H9 (cell line): Measurements from ENCODE around the gene PPIF. TPM values are rescaled to one million over a fixed set of nuclear protein-coding genes. Genes with fewer than 3 reads are reported as not detected.

Experiments
- DNase-seq: peaks from one replicate; pipeline ENCODE4 v3.0.0-alpha.2; 2017
- H2AFZ ChIP-seq: one replicate; pipeline ENCODE4 v1.6.1; 2013; ENCODE audit warnings: mild to moderate bottlenecking, low read length, control low read depth, moderate library complexity
- H2AK5ac ChIP-seq: 2 replicates; pipeline ENCODE4 v1.6.1; 2013; ENCODE audit warnings: low read length, control low read depth, mixed read lengths; ENCODE audit not compliant: insufficient read length
- H2BK120ac ChIP-seq: one replicate; pipeline ENCODE4 v1.6.1; 2013; ENCODE audit warnings: low read depth, mild to moderate bottlenecking, low read length, control low read depth, inconsistent platforms; ENCODE audit not compliant: poor library complexity, severe bottlenecking
- H2BK12ac ChIP-seq: 2 replicates; pipeline ENCODE4 v1.6.1; 2013; ENCODE audit warnings: low read length, control low read depth, mixed read lengths, low read depth; ENCODE audit not compliant: insufficient read length
- H2BK15ac ChIP-seq: 2 replicates; pipeline ENCODE4 v1.6.1; 2013; ENCODE audit warnings: low read depth, low read length, control low read depth
- H2BK20ac ChIP-seq: one replicate; pipeline ENCODE4 v1.6.1; 2013; ENCODE audit warnings: low read depth, mild to moderate bottlenecking, low read length, control low read depth, inconsistent platforms; ENCODE audit not compliant: poor library complexity, severe bottlenecking
- H2BK5ac ChIP-seq: 2 replicates; pipeline ENCODE4 v1.6.1; 2013; ENCODE audit warnings: low read length, control low read depth, mixed read lengths; ENCODE audit not compliant: insufficient read length
- H3K14ac ChIP-seq: 2 replicates; pipeline ENCODE4 v1.6.1; 2013; ENCODE audit warnings: low read length, control low read depth; ENCODE audit not compliant: insufficient read depth
- H3K18ac ChIP-seq: 2 replicates; pipeline ENCODE4 v1.6.1; 2013; ENCODE audit warnings: low read depth, mild to moderate bottlenecking, mixed read lengths, low read length, control low read depth; ENCODE audit not compliant: insufficient read length
- H3K23ac ChIP-seq: 2 replicates; pipeline ENCODE4 v1.6.1; 2013; ENCODE audit warnings: low read length, control low read depth, mixed read lengths, low read depth; ENCODE audit not compliant: insufficient read length
- H3K23me2 ChIP-seq: 2 replicates; pipeline ENCODE4 v1.6.1; 2013; ENCODE audit warnings: low read depth, mild to moderate bottlenecking, mixed read lengths, low read length, control low read depth; ENCODE audit not compliant: insufficient read length, poor library complexity, severe bottlenecking
- H3K27ac ChIP-seq: 2 replicates; pipeline ENCODE4 v1.5.1; 2013; ENCODE audit warnings: low read length, control low read depth, mixed read lengths, low read depth; ENCODE audit not compliant: insufficient read length
- H3K27me3 ChIP-seq: 2 replicates; pipeline ENCODE4 v1.6.1; 2013; ENCODE audit warnings: low read length, control low read depth, inconsistent platforms; ENCODE audit not compliant: insufficient read depth
- H3K4ac ChIP-seq: 2 replicates; pipeline ENCODE4 v1.6.1; 2013; ENCODE audit warnings: low read depth, mild to moderate bottlenecking, control low read depth, inconsistent platforms, low read length, moderate library complexity
- H3K4me1 ChIP-seq: 2 replicates; pipeline ENCODE4 v1.6.1; 2013; ENCODE audit warnings: low read length, control low read depth, inconsistent platforms; ENCODE audit not compliant: insufficient read depth
- H3K4me2 ChIP-seq: 2 replicates; pipeline ENCODE4 v1.6.1; 2013; ENCODE audit warnings: low read length, control low read depth, mixed read lengths; ENCODE audit not compliant: insufficient read length, insufficient read depth
- H3K56ac ChIP-seq: 2 replicates; pipeline ENCODE4 v1.6.1; 2013; ENCODE audit warnings: low read depth, mild to moderate bottlenecking, mixed read lengths, low read length, control low read depth; ENCODE audit not compliant: insufficient read length
- H3K79me1 ChIP-seq: 2 replicates; pipeline ENCODE4 v1.6.1; 2013; ENCODE audit warnings: low read depth, mild to moderate bottlenecking, moderate library complexity, low read length, control low read depth, inconsistent platforms; ENCODE audit not compliant: insufficient read depth, poor library complexity, severe bottlenecking
- H3K79me2 ChIP-seq: 2 replicates; pipeline ENCODE4 v1.6.1; 2013; ENCODE audit warnings: low read length, control low read depth, inconsistent platforms; ENCODE audit not compliant: insufficient read depth
- H3K9ac ChIP-seq: 2 replicates; pipeline ENCODE4 v1.6.1; 2013; ENCODE audit warnings: low read length, control low read depth, mixed read lengths; ENCODE audit not compliant: insufficient read length; ENCODE audit errors: extremely low read depth
- H3K9me3 ChIP-seq: one replicate; pipeline ENCODE4 v1.6.1; 2013; ENCODE audit warnings: low read depth, low read length, inconsistent platforms; ENCODE audit not compliant: control insufficient read depth
- H3T11ph ChIP-seq: one replicate; pipeline ENCODE4 v1.6.1; 2013; ENCODE audit warnings: mild to moderate bottlenecking, low read length, control low read depth, inconsistent platforms
- H4K20me1 ChIP-seq: one replicate; pipeline ENCODE4 v1.6.1; 2013; ENCODE audit not compliant: control insufficient read depth, insufficient read length, insufficient read depth
- H4K5ac ChIP-seq: 2 replicates; pipeline ENCODE4 v1.6.1; 2013; ENCODE audit warnings: low read depth, mild to moderate bottlenecking, mixed read lengths, low read length, control low read depth; ENCODE audit not compliant: insufficient read length
- H4K8ac ChIP-seq: replicated peaks from 2 replicates; pipeline ENCODE4 v1.6.1; 2013; ENCODE audit warnings: low read length, control low read depth, mixed read lengths, low read depth; ENCODE audit not compliant: insufficient read length
- H4K91ac ChIP-seq: 2 replicates; pipeline ENCODE4 v1.6.1; 2013; ENCODE audit warnings: low read depth, mild to moderate bottlenecking, moderate library complexity, mixed read lengths, low read length, control low read depth; ENCODE audit not compliant: insufficient read length
- H3K27ac Mint-ChIP-seq, 3 experiments: 2 replicates in 2 of 3; 3 replicates in 1 of 3; pipeline ENCODE4 v1.8.0; 2020 to 2021; ENCODE audit warnings: mixed read lengths in 3 of 3, mild to moderate bottlenecking in 1 of 3, moderate library complexity in 1 of 3
- H3K27me3 Mint-ChIP-seq: 2 replicates; pipeline ENCODE4 v1.8.0; 2021; ENCODE audit warnings: low read depth, mild to moderate bottlenecking, moderate library complexity, mixed read lengths
- H3K36me3 Mint-ChIP-seq, 3 experiments: 2 replicates in 2 of 3; 3 replicates in 1 of 3; pipeline ENCODE4 v1.8.0; 2020 to 2021; ENCODE audit warnings: low read depth in 3 of 3, mixed read lengths in 3 of 3; ENCODE audit not compliant: insufficient read depth in 1 of 3
- H3K4me1 Mint-ChIP-seq, 2 experiments: 2 replicates each; pipeline ENCODE4 v1.8.0; 2020; ENCODE audit warnings: mixed read lengths in 2 of 2
- H3K4me3 Mint-ChIP-seq, 2 experiments: 2 replicates in 1 of 2; 3 replicates in 1 of 2; pipeline ENCODE4 v1.8.0; 2020 to 2021; ENCODE audit warnings: mild to moderate bottlenecking in 2 of 2, mixed read lengths in 2 of 2, moderate library complexity in 1 of 2
- H3K9me3 Mint-ChIP-seq, 2 experiments: 2 replicates in 1 of 2; 3 replicates in 1 of 2; pipeline ENCODE4 v1.8.0; 2020; ENCODE audit warnings: mild to moderate bottlenecking in 2 of 2, mixed read lengths in 2 of 2, moderate library complexity in 1 of 2
- WGBS: extraction: QIAGEN DNeasy Blood & Tissue Kit; methylation state at CpG from one replicate; pipeline ENCODE4 v1.1.7; 2013; ENCODE audit warnings: missing lambda C conversion rate, low lambda C conversion rate, mixed read lengths; ENCODE audit not compliant: insufficient read length; ENCODE audit errors: extremely low coverage; 5-methylcytosine and 5-hydroxymethylcytosine counted together
- total RNA-seq: library from RNA; stranded (reverse); gene quantifications from 2 replicates; pipeline ENCODE4 v1.2.1, GENCODE V29; 2021
- TF ChIP-seq, protein P1 (sequence below): fragments of 200-600 bp; sonication (generic); conservative IDR thresholded peaks from 3 replicates; pipeline ENCODE4 v1.8.0; 2021; ENCODE audit warnings: antibody characterized with exemption, mild to moderate bottlenecking

PPIF gene
- total RNA-seq, 1 experiment from 2014 or later, result 79.7 TPM

- no peaks in the 10 kb centered on the region for H4K20me1 ChIP-seq
- H4K91ac ChIP-seq, result no peak overlapping the region
- H3K9ac ChIP-seq, result no peak overlapping the region
- no peaks in the 10 kb centered on the region for H3K79me1 ChIP-seq
- no peaks in the 10 kb centered on the region for H3K9me3 ChIP-seq
- H2BK15ac ChIP-seq, result no peak overlapping the region
- Mint-ChIP-seq H3K4me3 (no peak overlapping the region), H3K27ac (peak overlapping the region in 1 of 3 experiments; percentile 69; a peak in 2 of 7 replicates), H3K36me3 (peaks cover 38 to 86% (median 63%) of the 10 kb centered on the region in 3 experiments), H3K9me3 (no peaks in the 10 kb centered on the region), H3K27me3 (no peaks in the 10 kb centered on the region), H3K4me1 (no peaks in the 10 kb centered on the region)
- TF ChIP-seq, protein P1, sequence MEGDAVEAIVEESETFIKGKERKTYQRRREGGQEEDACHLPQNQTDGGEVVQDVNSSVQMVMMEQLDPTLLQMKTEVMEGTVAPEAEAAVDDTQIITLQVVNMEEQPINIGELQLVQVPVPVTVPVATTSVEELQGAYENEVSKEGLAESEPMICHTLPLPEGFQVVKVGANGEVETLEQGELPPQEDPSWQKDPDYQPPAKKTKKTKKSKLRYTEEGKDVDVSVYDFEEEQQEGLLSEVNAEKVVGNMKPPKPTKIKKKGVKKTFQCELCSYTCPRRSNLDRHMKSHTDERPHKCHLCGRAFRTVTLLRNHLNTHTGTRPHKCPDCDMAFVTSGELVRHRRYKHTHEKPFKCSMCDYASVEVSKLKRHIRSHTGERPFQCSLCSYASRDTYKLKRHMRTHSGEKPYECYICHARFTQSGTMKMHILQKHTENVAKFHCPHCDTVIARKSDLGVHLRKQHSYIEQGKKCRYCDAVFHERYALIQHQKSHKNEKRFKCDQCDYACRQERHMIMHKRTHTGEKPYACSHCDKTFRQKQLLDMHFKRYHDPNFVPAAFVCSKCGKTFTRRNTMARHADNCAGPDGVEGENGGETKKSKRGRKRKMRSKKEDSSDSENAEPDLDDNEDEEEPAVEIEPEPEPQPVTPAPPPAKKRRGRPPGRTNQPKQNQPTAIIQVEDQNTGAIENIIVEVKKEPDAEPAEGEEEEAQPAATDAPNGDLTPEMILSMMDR, result no peak
- H2BK20ac ChIP-seq, result no peak overlapping the region
- no peak overlapping the region for H3T11ph ChIP-seq
- no peaks in the 10 kb centered on the region for H3K79me2 ChIP-seq
- no peak overlapping the region for H3K56ac ChIP-seq
- no peaks in the 10 kb centered on the region for H3K4me1 ChIP-seq
- peaks cover 3% of the 10 kb centered on the region for H3K23me2 ChIP-seq
- no peak overlapping the region for H3K18ac ChIP-seq
- H3K23ac ChIP-seq, result no peak overlapping the region
- H2BK12ac ChIP-seq, result no peak overlapping the region
- H3K27me3 ChIP-seq, result no peaks in the 10 kb centered on the region
- no peak overlapping the region for H2BK120ac ChIP-seq
- no peak overlapping the region for H4K8ac ChIP-seq
- no peak overlapping the region for H2AK5ac ChIP-seq
- H3K4ac ChIP-seq, result no peak overlapping the region
- no peak overlapping the region for H4K5ac ChIP-seq
- DNase-seq, result no peak
- H3K4me2 ChIP-seq, result no peak overlapping the region
- WGBS, result no CpG with 5 or more reads among the region's 6 CpGs
- H3K14ac ChIP-seq, result no peak overlapping the region
- no peak overlapping the region for H3K27ac ChIP-seq
- no peak overlapping the region for H2BK5ac ChIP-seq
- H2AFZ ChIP-seq, result no peak overlapping the region
These were observed 42.7 kb upstream of the PPIF start for GRCh38 chr10:79304479-79305087.
